Activated naive CD4-positive, alpha-beta T cell treated with anti-CD3 and anti-CD28 coated beads, Interleukin-2, amount 50 U/mL, for 24 hours (primary cell): ENCODE data around the gene TNPO2.

Experiments used
- H3K27ac Mint-ChIP-seq: one replicate; pipeline ENCODE4 v1.8.0; 2021; ENCODE audit warnings: mild to moderate bottlenecking, mixed read lengths
- H3K27me3 Mint-ChIP-seq: one replicate; pipeline ENCODE4 v1.8.0; 2021; ENCODE audit warnings: mixed read lengths
- H3K36me3 Mint-ChIP-seq: one replicate; pipeline ENCODE4 v1.8.0; 2021; ENCODE audit warnings: mixed read lengths
- H3K4me1 Mint-ChIP-seq: one replicate; pipeline ENCODE4 v1.8.0; 2021; ENCODE audit warnings: mixed read lengths
- H3K4me3 Mint-ChIP-seq: one replicate; pipeline ENCODE4 v1.8.0; 2021; ENCODE audit warnings: mild to moderate bottlenecking, mixed read lengths
- H3K9me3 Mint-ChIP-seq: one replicate; pipeline ENCODE4 v1.8.0; 2021; ENCODE audit warnings: mixed read lengths

The TNPO2 gene

DNA sequence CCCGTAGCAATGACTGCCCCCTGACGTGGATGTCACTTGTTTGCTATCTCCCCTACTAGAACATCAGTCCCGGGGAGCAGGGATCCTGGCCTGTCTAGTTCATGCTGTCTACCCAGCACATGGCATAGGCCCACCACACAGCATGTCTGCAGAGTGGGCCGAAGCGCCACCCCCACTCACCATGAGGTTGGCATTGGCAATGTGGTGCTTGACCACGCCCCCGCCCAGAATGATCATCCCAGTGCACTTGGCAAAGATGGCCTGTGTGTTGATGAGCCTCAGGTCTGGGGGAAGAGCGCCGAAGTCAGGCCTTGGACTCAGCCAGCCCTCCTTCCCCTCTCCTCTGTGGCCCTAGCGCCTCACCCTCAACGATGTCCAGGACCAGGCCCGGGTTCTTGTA, 46.8 kb downstream of the TNPO2 start:
- no peaks in the 10 kb centered on the region for H3K9me3 Mint-ChIP-seq
- H3K4me1 Mint-ChIP-seq, result peaks cover 32% of the 10 kb centered on the region
- H3K4me3 Mint-ChIP-seq, result no peak overlapping the region
- no peaks in the 10 kb centered on the region for H3K27me3 Mint-ChIP-seq
- H3K36me3 Mint-ChIP-seq, result peaks cover 14% of the 10 kb centered on the region
- no peak overlapping the region for H3K27ac Mint-ChIP-seq

DNA sequence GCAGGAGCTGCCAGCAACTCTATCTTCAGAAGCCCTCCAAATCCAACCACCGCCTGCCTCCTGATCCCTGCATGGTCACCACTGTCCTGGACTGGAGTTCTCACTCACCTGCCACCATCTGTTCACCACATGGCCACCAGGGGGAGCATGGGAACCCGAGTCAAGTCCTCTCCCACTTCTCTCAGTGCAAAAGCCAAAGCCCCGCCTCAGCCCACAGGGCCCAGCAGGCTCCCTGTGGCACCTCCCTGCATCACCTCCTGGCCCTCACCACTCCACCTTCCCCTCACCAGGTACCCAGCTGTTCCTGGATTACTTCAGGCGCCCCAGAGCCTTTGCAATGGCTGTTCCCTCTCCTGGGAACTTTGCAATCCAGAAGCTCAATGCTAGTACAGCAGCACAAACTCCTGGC, 47.3 kb downstream of the TNPO2 start:
- H3K4me1 Mint-ChIP-seq, result peaks cover 34% of the 10 kb centered on the region
- H3K36me3 Mint-ChIP-seq, result peaks cover 14% of the 10 kb centered on the region
- H3K27ac Mint-ChIP-seq, result no peak overlapping the region
- H3K27me3 Mint-ChIP-seq, result no peaks in the 10 kb centered on the region
- no peak overlapping the region for H3K4me3 Mint-ChIP-seq
- no peaks in the 10 kb centered on the region for H3K9me3 Mint-ChIP-seq

DNA sequence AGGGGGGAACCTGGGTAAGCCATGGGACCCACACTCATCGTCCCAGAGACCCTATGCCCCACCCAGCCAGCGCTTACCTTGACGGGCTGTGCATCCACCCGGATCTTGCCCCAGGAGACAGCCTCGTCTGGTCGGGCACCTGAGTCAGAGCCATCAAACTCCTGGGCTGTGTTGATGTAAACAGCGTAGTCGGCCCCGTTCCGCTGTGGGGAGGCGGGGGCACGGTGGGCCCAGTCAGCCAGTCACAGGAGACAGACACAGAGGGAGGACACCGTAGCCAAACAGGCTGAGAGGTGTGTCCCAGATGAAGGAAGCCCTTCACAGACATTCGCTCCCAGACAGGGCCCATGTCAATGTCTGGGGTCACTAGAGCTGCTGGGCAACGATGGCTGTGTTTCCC, 47.8 kb downstream of the TNPO2 start:
- H3K9me3 Mint-ChIP-seq, result no peaks in the 10 kb centered on the region
- H3K36me3 Mint-ChIP-seq, result peaks cover 11% of the 10 kb centered on the region
- no peak overlapping the region for H3K4me3 Mint-ChIP-seq
- no peaks in the 10 kb centered on the region for H3K27me3 Mint-ChIP-seq
- peaks cover 30% of the 10 kb centered on the region for H3K4me1 Mint-ChIP-seq
- no peak overlapping the region for H3K27ac Mint-ChIP-seq

DNA sequence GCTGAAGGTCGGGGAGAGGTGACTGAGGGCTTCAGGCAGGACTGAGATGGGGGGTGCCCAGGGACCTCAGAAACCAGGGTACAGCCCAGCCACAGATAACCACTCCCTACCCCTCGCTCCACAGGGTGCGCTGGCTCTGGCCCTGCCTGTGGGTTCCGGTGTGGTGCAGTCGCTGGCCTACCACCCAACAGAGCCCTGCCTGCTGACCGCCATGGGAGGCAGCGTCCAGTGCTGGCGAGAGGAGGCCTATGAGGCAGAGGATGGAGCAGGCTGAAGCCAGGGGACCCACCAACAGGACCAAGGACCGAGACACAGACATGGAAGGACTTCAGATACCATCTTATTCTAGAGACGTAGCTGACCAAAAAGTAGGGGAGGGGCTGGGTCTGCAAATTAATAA, 48.3 kb downstream of the TNPO2 start:
- Mint-ChIP-seq H3K4me3 (no peak overlapping the region), H3K27ac (no peak overlapping the region), H3K36me3 (peaks cover 10% of the 10 kb centered on the region), H3K27me3 (no peaks in the 10 kb centered on the region), H3K9me3 (no peaks in the 10 kb centered on the region), H3K4me1 (peaks cover 28% of the 10 kb centered on the region)

DNA sequence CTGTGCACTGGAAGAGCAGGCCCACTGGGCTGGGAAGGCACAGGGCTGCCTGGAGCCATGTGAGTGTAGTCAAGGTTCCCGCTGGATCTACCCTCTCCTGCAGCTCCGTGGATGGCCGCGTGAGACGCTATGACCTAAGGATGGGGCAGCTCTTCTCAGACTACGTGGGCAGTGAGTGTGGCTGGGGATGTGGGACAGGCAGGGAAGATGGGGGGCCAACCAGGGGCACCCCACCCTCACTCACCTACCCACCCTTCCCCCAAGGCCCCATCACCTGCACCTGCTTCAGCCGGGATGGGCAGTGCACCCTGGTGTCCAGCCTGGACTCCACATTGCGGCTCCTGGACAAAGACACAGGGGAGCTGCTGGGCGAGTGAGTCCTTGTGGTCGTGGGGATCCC, 51.0 kb downstream of the TNPO2 start:
- Mint-ChIP-seq H3K9me3 (no peaks in the 10 kb centered on the region), H3K36me3 (peaks cover 11% of the 10 kb centered on the region), H3K27me3 (no peaks in the 10 kb centered on the region), H3K4me3 (no peak overlapping the region), H3K4me1 (peaks cover 33% of the 10 kb centered on the region), H3K27ac (no peak overlapping the region)

DNA sequence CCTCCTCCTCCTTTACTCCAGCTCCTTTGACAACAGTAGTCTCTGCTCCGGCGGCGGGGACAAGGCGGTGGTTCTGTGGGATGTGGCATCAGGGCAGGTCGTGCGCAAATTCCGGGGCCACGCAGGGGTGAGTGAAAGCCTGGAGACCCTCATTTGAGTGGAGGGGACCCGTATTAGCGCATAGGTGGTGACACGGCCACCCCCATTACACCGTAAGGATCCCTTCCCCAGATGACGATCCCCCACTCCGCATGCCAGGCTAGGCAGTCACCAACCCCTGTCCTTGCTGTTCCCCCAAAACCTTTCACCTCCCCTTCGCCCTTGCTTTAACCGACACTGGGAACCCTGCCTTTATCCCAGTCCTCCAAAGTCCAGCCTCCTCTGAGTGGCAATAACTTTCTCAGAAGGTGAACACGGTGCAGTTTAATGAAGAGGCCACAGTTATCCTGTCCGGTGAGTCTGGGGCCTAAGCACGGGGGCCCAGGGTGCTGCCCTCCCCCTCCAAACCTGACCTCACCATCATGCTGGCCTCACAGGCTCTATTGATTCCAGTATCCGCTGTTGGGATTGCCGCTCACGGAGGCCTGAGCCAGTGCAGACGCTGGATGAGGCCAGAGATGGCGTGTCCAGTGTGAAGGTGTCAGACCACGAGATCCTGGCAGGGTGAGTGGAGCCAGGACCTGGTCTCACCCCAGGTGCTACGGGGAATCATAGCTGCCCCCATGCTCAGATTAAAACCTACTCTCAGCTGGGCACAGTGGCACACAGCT, 53.4 kb downstream of the TNPO2 start:
- no peaks in the 10 kb centered on the region for H3K9me3 Mint-ChIP-seq
- no peaks in the 10 kb centered on the region for H3K27me3 Mint-ChIP-seq
- peaks cover 40% of the 10 kb centered on the region for H3K4me1 Mint-ChIP-seq
- H3K36me3 Mint-ChIP-seq, result peaks cover 8% of the 10 kb centered on the region
- H3K4me3 Mint-ChIP-seq, result peak overlapping the region; percentile 94
- H3K27ac Mint-ChIP-seq, result peak overlapping the region; percentile 100

DNA sequence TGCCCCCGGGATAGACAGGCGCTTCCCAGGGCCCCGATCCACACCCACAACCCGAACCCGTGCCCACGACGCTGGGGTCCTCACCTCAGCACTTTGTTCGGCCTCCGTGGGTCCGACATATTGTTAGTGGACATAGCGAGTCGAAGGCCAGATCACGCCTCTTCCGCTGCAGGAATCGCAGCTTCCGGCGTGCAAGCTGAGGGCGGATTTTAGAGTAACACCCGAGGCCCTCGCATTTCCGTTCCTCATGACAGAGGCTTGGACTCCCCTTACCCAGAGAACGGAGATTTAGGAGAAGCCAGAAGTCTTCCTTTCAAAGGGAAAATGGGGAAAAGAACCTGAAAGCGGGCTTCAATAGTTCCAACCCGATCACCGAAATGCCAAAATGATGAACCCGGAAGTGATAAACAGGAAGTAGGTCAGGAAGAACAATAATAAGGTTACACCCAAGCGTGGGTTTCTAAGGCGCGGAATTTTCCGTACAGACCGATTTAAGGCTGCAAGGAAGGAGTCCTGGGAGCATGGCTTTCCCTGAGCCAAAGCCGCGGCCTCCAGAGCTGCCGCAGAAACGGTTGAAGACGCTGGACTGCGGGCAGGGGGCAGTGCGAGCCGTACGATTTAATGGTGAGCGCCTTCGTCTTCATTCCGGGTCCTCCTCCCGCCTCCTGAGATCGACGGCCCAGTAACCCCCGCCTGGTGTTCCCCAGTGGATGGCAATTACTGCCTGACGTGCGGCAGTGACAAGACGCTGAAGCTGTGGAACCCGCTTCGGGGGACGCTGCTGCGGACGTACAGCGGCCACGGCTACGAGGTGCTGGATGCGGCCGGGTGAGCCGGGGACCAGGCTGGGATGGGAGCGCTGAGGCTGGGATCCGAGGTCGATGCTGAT, 54.2 kb downstream of the TNPO2 start:
- Mint-ChIP-seq H3K9me3 (no peaks in the 10 kb centered on the region), H3K27me3 (no peaks in the 10 kb centered on the region), H3K4me1 (peaks cover 49% of the 10 kb centered on the region), H3K27ac (peak overlapping the region; percentile 100), H3K36me3 (peaks cover 8% of the 10 kb centered on the region), H3K4me3 (peak overlapping the region; percentile 94)

DNA sequence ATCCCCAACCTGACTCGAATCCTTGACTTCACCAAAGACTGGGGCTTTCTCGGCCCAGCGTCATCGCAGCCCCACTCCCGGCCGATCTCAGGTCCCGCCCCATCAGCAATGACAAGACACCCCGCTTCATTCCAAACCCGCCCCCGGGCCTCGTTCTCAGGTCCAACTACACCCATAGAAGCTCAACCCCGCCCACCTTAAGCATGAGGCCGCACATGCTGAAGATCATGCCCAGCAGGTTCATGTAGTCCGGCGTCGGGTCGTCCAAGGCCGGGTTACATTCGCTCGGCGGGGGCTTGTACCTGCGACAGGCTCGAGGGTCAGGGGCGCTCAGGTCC, 54.8 kb downstream of the TNPO2 start:
- Mint-ChIP-seq H3K36me3 (peaks cover 5% of the 10 kb centered on the region), H3K4me3 (peak overlapping the region; percentile 94), H3K4me1 (peaks cover 53% of the 10 kb centered on the region), H3K27ac (peak overlapping the region; percentile 100), H3K9me3 (no peaks in the 10 kb centered on the region), H3K27me3 (no peaks in the 10 kb centered on the region)

DNA sequence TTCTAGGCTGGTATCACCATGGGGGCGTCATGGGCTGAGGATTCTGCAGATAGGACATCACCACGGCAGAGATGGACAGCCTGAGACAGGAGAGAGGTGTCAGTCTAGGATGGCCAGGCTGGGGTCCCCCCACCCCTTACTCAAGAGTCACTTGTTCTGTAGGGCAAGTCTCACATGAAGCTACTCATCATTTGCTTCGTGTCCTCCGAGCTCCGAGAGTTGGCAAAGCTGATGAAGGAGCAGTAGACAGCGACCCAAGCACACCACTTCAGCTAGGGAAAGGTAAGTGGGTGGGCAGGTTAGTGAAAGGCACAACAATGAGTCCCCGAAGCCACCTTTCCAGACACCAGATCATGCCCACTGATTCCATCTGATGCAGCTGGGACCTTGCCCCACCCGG, 55.4 kb downstream of the TNPO2 start:
- Mint-ChIP-seq H3K36me3 (peaks cover 5% of the 10 kb centered on the region), H3K27me3 (no peaks in the 10 kb centered on the region), H3K4me3 (peak overlapping the region; percentile 94), H3K4me1 (peaks cover 53% of the 10 kb centered on the region), H3K27ac (peak overlapping the region; percentile 100), H3K9me3 (no peaks in the 10 kb centered on the region)

DNA sequence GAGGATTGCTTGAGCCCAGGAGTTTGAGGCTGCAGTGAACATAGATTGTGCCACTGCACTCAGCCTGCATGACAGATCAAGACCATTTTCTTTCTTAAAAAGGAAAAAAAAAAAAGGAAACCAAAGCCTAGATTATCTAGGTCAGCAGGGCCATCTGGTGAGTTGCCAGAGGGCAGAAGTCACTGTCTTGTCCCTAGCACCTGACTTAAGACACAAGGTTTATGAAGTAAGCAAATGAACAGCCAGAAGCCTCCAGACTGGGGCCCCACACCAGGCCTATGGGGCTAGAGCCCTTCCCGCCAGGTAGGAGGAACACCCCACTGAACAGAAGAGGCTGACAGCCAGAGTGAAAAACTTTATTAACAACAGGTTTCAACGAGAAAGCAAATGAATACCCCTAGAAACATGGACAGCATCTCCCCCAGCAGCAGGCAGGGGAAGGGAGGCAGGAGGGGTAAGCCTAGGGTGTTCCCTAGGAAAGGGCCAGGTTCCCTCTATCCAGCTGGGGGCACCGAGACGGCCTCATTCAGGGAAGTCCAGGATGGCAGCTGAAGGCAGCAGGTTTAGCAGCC, 55.9 kb downstream of the TNPO2 start:
- Mint-ChIP-seq H3K9me3 (no peaks in the 10 kb centered on the region), H3K4me3 (peak overlapping the region; percentile 94), H3K27me3 (no peaks in the 10 kb centered on the region), H3K27ac (peak overlapping the region; percentile 23), H3K36me3 (peaks cover 7% of the 10 kb centered on the region), H3K4me1 (peaks cover 53% of the 10 kb centered on the region)

DNA sequence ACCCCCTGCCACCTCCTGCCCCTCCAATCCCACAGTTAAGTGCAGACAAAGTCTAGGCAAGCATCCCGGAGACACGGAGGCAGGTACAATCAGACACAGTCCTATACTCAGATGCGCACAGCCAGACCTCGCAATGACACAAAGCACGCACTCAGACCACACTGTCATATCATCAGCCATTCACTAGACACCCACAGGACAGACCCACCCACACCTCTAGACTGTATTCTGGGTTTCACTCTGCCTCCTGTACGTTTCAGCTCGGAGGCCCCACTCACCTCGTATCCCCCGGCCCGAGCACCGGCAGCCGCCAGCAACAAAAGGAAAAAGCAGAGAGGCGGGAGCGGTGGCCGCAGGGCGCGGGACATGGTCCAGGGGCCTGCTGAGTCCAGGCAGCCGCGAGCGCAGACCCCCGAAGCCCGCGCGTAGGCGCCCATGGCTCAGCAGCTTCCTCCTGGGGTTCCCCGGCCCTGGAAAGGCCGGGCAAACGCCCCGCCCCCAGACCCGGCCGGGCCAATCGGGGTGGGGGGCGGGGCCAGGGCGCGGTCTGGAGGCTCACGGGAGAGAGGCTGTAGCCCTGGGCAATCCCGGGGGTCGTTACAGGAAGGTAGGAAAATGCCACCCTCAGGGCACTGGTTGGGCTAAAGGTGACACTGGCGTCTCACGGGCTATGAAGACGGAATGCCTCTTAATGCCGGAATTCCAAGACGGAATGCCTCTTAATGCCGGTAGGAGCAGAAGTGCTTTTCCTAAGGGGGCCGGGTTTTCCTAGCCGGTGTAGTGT, 57.3 kb downstream of the TNPO2 start, which contains the start of the genes MAN2B1 and WDR83:
Gene MAN2B1, minus strand, starts transcription at position 478 of the 784 bp plus-strand sequence. Its CDS starts 41 bp downstream, at position 437.
Gene WDR83, plus strand, starts transcription at position 543 of the 784 bp plus-strand sequence. CDS start 2,984 bp downstream, outside the sequence.
- Mint-ChIP-seq H3K27ac (peak within 1 kb of the TSS; percentile 96), H3K27me3 (no peaks in the 10 kb centered on the region), H3K9me3 (no peaks in the 10 kb centered on the region), H3K4me1 (peaks cover 47% of the 10 kb centered on the region), H3K36me3 (peaks cover 5% of the 10 kb centered on the region), H3K4me3 (peak within 1 kb of the TSS; percentile 94)

DNA sequence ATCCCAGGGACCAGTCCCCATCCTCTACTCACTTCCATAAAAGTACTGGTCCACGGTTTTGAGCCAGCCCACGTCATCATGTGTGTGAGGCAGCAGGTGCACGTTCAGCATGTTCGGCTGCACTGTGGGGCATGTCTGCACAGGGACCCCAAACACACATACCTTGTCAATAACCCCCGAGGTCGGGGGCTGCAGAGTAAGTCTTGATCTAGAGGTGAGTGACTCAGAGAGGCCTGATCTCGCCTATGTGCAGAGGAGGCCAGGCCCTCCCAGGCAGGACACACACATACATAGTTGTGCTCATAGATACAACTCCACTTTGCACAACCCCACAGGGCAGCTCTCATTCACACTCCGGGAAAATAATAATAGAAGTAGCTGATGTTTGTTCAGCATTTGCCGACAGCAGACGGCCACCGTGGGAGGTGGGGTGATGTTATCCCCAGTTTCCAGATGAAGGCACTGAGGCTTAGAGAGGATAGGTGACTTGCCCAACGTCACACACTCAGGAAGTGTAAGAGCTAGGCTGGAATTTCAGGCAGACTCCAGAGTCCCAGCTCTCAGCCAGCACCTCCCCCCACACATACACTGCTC, 58.0 kb downstream of the TNPO2 start:
- no peaks in the 10 kb centered on the region for H3K9me3 Mint-ChIP-seq
- H3K4me1 Mint-ChIP-seq, result peaks cover 47% of the 10 kb centered on the region
- peak overlapping the region; percentile 94 for H3K4me3 Mint-ChIP-seq
- peak overlapping the region; percentile 96 for H3K27ac Mint-ChIP-seq
- peaks cover 5% of the 10 kb centered on the region for H3K36me3 Mint-ChIP-seq
- H3K27me3 Mint-ChIP-seq, result no peaks in the 10 kb centered on the region

DNA sequence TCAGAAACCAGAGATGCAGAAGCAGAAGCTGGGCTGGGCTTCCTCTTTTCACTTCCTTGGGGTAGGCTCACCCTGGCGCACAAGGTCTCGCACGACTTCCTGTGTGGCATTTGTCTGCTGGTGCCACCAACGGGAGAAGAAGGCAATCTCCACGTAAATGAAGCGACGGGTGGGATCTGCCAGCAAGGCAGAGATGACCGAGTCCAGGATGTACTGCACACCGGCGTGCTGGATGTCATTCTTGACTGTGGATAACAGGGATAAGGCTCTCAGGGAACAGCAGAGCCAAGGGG, 58.5 kb downstream of the TNPO2 start:
- Mint-ChIP-seq H3K27me3 (no peaks in the 10 kb centered on the region), H3K9me3 (no peaks in the 10 kb centered on the region), H3K4me1 (peaks cover 47% of the 10 kb centered on the region), H3K27ac (peak overlapping the region; percentile 55), H3K36me3 (peaks cover 7% of the 10 kb centered on the region), H3K4me3 (peak overlapping the region; percentile 94)

DNA sequence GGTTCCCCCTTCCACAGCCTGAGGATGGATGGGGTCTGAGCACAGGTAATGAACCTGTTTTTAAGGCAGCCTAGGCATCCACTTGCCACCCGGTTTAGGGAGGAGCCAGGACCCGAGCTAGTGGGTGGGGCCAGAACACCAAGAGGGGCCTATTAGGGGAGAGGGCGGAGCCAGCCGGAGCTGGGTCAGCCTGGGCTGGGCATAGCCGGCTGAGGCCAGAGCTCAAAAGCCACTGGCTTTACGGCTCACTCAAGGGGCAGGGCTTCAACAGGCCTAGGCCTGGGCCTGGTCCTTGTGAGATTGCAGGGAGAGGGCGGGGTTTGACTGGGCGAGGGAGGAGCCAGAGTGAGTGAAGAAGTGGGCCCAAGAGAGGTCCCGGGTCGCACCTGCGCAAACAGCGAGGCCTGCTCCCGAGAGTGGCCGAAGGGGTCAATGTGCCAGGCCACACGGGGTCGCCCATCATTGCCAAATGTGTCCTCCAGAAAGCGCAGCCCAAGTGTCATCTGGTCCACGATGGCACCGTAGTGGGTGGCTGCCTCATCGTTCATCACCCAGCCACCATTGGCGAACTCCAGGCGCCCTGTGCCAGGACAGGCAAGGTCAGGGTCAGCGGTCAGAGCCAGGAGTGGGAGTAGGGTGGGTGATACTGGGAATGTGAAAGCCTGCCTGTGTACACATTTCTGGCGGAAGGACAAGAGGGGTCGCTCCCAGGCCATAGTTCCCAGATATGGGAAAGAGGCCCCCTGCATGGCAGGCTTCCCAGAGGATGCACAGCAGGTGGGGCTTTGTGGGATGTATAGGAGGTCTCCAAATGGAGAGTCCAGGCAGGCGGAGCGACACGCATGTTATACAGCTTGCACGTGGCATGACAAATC, 59.1 kb downstream of the TNPO2 start:
- peaks cover 47% of the 10 kb centered on the region for H3K4me1 Mint-ChIP-seq
- H3K4me3 Mint-ChIP-seq, result peak overlapping the region; percentile 94
- H3K36me3 Mint-ChIP-seq, result peaks cover 9% of the 10 kb centered on the region
- peak overlapping the region; percentile 55 for H3K27ac Mint-ChIP-seq
- H3K9me3 Mint-ChIP-seq, result no peaks in the 10 kb centered on the region
- no peaks in the 10 kb centered on the region for H3K27me3 Mint-ChIP-seq
